HG02973 (cell line): ENCODE results near the gene PRR12.

Experiments used
- ATAC-seq: cut with Tn5 transposase; IDR thresholded peaks from one replicate; pipeline ENCODE4 v1.9.1; 2021; ENCODE audit warnings: moderate library complexity; ENCODE audit not compliant: unreplicated experiment

PRR12 gene

GRCh38 chr19:49564616-49565045 is 26.4 kb upstream of the PRR12 start:
- no peak for ATAC-seq

- ATAC-seq = no peak
Observed at GRCh38 chr19:49565261-49565660, 25.7 kb upstream of the PRR12 start.

GRCh38 chr19:49566302-49566701 is 24.7 kb upstream of the PRR12 start:
- ATAC-seq = no peak

- no peak for ATAC-seq
Observed at GRCh38 chr19:49567861-49568441, 23.0 kb upstream of the PRR12 start.

DNA sequence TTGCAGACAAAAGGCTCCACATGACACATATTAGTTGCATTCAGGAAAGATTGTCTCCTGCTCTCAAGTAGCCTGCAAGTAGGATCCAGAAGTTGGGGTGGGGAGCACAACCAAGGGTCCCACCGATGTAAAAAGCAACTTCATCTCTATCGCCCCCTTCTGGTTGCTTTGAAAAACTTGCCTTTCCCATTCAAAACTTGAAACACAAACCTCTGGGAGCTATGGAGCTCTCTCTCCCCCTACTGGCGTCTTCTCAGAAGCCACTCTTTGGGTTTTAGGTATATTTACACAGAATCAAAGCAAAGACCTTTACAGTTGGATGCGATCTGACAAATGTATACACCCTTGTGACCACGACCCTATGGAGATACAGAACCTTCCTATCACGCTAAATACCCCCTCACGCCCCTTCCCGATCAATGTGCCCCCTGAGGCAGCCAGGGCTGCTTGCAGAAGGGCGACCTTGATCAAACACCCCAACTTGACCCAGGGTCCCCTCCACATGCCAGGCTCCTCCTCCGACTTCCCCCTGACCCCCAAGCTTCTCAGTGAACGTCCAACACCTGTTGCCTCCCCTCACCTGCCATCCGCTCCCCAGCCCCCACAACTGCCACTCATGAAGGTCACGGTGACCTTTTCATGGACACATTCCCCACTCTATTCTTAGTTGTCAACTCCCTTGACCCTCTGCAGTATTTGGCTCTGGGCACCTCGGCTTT is 20.7 kb upstream of the PRR12 start:
- ATAC-seq = no peak

DNA sequence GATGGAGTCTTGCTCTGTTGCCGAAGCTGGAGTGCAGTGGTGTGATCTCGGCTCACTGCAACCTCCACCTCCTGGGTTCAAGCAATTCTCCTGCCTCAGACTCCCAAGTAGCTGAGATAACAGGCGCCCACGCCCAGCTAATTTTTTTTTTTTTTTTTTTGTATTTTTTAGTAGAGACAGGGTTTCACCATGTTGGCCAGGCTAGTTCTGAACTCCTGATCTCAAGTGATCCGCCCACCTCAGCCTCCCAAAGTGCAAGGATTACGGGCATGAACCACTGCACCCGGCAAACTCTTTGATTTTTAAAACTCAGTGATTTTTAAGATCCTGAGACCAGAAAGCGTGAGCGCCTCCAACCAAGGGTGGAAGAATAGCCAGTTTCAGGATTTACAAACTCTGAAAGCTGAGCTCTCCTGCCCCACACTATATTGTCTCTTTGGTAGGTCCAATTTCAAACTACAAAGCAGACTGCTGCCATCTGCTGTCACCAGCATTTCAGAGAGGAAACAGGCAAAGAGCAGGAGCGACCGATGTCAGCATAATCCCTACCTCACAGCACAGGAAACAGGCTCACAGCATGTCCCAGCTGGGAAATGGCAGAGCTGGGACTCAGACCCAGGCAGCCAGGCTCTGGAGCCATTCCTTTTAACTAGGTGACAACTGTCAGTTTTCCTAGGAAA is 19.8 kb upstream of the PRR12 start:
- ATAC-seq = no peak

DNA sequence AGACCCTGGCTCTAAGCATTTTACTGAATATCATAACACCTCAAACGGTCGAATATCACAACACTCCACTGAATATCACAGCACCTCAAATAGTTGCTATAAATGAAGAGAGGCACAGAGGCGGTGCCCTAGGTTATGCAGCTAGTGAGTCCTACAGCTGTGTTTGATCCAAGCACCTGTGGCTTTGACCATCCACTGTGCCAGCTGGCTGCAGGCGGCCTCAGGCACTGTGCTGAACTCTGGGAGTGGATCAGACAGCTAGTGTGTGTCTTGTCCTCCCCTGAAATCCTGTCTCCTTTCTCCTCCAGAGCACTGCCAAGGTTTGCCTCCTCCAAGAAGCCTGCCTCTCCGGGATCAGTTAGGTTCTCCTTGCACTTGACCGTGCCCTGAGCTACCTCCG is 18.0 kb upstream of the PRR12 start:
- no peak for ATAC-seq

GRCh38 chr19:49573425-49573824 is 17.6 kb upstream of the PRR12 start:
- no peak for ATAC-seq

DNA sequence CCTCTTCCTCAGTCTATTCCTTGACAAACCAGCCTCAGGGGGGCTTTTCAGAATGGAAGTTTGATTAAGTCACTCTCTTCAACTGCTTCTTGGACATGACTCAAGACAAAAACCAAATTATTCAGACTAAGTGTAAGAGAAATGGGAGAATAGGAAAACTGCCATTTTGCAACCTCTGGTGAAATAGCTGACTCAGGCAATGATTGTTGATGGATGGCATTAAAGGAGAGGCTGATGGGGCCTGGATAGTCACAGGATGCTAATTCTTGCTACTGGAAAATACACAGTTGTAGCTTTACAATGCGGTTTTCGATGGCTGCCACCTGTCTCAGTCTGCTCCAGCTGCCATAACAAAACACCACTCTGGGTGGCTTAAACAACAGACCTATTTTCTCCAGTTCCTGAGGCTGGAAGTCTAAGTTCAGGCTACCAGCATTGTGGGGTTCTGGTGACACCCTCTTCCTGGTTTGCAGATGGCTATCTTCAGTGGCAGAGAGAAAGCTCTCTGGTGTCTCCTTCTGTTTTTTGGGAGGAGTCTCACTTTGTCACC is 16.7 kb upstream of the PRR12 start:
- no peak for ATAC-seq

- ATAC-seq = no peak
Observed at GRCh38 chr19:49579193-49579592, 11.8 kb upstream of the PRR12 start.

- peak; percentile 23 for ATAC-seq
Observed at GRCh38 chr19:49579947-49580263, 11.1 kb upstream of the PRR12 start.

GRCh38 chr19:49580264-49581006 is 10.5 kb upstream of the PRR12 start, which contains the start of gene NOSIP:
NOSIP (minus strand) TSS chr19:49580556; CDS start chr19:49560691, 19,865 bp downstream.
- ATAC-seq = peak; percentile 85

DNA sequence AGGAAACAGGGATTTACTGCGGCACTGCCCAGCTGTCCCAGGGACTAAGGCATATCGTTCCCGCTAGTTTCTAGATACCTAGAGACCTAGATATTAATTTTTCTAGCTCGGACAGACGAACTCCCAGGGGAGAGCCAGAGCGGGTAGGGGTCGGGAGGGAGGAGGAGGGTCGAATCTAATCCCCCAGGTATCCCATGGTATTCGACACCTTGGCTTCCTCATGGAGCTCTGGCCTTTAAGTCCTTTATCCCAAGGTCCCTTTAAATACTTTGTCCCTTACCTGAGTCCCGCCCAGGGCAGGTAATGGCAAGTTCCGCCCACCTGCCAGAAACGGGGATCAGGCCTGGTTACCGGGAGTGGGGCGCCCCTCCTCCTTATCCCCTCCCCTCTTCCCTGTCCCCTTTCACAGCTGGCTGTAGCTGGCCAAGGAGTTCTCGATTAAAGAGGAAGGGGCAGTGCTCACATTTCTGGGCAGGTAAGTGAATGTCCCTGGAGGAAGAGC is 9.9 kb upstream of the PRR12 start, which contains the start of gene PRRG2:
Gene PRRG2, plus strand, starts transcription at position 310 of the 502 bp plus-strand sequence. CDS start 1,904 bp downstream, outside the sequence.
- no peak for ATAC-seq

DNA sequence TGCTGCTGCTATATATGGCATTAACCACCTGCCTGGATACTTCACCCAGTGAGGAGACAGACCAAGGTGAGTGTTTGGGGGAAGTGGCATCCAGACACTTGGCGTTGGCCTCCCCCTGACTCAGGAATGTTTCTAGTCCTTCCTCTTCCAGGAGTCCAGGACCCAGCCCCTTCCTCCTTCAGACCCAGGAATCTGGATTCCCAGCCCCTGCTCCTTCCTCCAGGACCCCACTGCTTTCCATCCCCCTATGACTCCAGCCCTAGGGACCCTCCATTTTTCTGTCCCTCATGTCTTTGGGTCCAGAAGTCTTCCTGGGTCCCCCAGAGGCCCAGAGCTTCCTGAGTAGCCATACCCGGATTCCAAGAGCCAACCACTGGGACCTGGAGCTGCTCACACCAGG is 7.7 kb upstream of the PRR12 start:
- no peak for ATAC-seq

DNA sequence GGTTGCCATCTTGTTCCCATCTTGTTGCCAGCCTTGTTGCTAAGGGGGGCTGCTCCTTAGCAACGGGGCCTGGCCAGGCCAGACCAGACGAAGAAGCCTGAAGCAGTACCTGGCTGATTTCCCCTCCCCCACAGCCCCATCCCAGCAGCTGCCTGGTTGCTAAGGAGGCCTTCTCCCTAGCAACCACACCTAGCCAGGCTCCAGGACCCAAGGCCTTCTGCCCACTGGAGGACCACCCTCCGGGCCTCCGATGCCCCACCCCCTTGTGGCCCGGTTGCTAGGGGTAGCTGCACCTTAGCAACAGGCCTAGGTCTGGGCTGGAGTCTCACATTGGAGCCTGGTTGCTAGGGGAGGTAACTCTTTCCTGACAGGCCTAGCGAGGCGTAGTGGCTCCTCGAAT is 6.0 kb upstream of the PRR12 start:
- ATAC-seq = no peak

DNA sequence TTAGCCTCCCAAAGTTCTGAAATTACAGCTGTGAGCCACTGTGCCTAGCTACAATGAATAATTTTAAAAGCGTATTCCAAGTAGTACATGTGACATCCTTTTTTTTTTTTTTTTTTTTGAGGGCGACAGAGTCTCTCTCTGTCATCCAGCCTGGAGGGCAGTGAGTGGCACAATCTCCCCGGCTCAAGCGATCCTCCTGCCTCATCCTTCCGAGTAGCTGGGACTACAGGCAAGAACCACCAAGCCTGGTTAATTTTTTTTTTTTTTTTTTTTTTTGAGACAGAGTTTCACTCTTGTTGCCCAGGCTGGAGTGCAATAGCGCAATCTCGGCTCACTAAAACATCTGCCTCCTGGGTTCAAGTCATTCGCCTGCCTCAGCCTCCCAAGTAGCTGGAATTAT is 3.8 kb upstream of the PRR12 start:
- no peak for ATAC-seq

GRCh38 chr19:49588365-49589122 is 2.4 kb upstream of the PRR12 start:
- ATAC-seq = no peak

- no peak for ATAC-seq
Observed at GRCh38 chr19:49589502-49589905, 1.5 kb upstream of the PRR12 start.

DNA sequence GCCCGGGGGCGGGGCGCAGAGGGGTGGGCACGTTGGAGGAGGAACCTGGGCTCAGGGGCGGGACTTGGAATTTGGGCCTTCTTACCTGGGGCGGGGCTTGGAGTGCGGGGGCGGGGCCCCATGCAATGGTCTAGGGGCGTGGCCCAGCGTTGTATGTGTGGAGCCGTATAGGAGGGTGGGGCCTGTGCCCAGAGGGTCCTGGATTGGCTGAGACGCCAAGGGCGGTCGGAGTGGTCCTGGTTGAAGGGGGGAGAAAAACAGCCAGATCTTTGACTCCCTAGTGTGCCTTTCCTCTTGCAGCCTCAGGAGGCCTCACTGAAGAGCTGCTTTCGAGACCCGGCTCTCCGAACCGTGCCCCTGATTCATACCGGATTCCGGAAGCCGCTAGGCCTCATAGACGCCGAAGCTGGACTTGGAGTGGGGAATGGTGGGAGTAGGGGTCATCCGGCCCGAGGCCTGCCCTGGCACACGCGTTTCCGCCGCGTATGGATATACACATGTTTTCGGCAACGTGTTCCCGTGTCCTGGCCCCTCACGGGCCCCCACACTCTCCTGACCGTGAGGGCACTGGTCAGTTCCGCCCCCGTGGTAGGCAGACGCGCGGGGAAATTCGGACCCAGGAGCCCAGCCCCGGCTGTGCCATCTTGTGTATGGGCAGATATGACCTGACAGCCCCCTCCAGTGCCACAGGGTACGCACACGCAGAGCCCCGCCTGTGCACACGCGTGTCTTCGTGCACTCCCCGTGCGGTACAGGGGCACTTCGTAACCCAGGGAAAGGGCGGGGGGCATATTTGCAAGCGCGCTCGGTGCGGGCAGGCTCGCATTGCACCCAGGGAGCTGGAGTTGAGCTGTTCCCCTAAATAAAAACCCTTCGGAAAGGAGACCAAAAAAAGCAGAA is 661 bp upstream of the PRR12 start:
- ATAC-seq = peak; percentile 49
